Measurements from ENCODE around the gene GSTCD.
"Not testable (repeated sequence)": the region's sequence is repeated elsewhere in the genome, so short reads cannot be mapped to it uniquely, and the experiment has no call there.

The GSTCD gene

DNA sequence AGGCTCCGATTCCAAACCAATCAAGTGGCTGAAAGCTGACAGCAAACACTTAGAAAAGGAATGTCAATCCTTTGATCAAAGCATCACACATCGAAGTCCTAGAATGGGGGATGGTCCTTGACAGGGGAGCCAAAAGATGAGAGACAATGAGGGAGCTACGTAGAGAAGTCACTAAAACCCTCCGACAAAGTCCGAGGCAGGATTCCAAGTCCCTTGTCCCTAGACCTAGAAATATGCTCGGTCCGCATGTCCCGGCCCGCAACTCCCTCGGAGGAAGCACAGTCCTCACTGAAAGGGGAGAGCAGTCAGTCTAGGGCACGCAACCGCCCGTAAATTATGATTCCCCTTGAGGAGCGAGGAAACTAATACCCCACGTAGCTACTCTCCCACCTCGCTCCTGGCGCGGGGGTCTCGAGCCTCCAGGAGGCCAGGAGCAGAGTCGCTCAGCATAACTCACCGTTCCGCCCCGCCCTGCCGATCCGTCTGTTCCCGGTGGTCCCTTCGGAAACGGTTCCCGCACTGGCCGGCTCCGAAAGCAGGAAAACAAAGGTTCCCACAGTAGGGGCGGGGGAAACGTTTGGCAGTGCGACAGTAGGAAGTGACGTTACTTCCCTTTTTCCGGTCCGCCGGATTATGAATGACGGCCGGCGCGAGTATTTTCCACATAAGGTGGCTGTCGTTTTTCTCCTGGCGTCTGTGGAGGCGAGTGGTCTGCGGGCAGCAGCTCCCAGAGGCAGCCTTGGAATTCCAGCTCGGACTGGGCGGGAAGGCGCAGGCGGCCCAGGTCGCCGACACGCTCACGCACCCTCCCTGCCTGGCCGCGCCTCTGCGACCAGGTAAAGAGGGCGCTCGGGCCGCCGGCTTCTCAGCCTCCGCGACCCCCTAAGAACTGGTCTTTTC lies at the start of gene GSTCD, which contains the start of gene INTS12:
GSTCD (plus strand) TSS at position 604 of the 900 bp plus-strand sequence. CDS start 8,830 bp downstream, outside the sequence.
INTS12 (minus strand) TSS at position 509 of the 900 bp plus-strand sequence. CDS start 8,684 bp downstream, outside the sequence.
- peak; percentile 59 to 75 for DNase-seq (ENCODE audit: low read depth in 2 of 2)

DNA sequence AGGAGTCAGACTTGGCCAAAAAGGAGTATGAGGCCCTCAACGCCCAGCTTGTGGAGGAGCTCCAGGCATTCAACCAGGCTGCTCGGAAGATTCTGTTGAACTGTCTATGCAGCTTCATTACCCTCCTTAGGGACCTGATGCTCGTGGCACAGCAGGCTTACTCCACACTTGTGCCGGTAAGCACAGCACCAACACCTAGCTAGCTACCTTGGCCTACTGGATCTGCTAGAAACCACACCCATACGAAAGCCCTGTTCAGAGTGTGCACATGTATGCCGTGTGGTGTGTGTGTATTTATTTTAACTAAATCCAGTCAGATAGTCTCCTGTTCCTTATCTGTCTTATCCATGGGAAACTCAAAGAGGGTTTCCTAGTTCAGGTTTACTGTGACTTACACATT lies 49.4 kb upstream of the GSTCD start:
- DNase-seq (ENCODE audit: low read depth in 2 of 2) = no peak

DNA sequence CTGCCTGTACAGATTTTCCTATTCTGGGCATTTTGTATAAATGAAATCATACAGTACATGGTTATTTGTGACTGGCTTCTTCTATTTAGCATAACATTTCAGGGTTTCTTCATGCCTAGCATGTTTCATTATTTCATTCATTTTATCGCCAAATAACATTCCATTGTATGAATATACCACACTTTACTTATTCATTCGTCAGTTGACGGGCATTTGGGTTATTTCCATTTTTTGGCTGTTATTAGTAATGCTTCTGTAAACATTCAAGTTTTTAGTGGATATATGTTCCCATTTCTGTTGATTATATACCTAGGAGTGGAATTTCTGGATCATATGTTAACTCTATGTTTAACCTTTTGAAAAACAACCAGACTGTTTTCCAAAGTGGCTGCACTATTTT lies 47.6 kb upstream of the GSTCD start:
- no peak for DNase-seq (ENCODE audit: low read depth in 2 of 2)

- no peak for DNase-seq (ENCODE audit: low read depth in 2 of 2)
These were observed 45.5 kb upstream of the GSTCD start for GRCh38 chr4:105662935-105663675.

DNA sequence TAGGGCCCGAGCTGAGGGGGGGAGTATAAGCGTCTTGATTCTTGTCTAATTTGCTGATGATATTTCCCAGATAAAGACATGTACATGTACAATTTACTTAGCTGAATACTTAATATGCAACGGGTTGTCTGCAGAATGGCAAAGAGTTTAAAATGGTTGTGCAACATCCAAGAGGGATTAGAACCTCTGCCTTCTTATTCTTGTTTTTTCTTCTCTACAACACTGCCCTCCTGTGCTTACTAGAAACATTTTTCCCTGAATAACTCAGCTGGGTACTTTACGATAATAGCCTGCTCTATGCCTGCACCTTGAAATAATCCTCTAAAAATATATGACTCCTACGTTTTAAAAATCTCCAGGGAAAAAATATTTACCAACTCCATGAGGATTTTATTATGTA lies 41.9 kb upstream of the GSTCD start:
- no peak for DNase-seq (ENCODE audit: low read depth in 2 of 2)

DNA sequence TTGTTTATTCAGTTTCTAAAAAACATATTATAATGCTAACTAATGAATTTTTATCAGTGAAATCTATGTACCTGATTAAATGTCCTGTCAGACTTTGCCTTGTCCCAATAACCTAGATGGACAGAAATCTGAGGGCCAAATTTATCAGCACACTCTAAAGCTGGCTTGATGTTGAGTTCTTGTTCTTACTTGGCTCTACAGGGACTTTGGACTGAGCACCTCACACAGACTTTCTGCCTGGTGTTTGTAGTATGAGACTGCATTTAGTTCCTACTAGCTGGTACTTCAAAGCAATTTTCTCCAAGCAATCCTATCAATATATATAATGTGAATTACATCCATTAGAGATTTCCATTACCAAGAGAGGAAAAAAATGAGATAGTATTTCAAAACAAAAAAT lies 37.9 kb upstream of the GSTCD start:
- no peak for DNase-seq (ENCODE audit: low read depth in 2 of 2)

GRCh38 chr4:105671301-105671700 lies 37.3 kb upstream of the GSTCD start:
- no peak for DNase-seq (ENCODE audit: low read depth in 2 of 2)

DNA sequence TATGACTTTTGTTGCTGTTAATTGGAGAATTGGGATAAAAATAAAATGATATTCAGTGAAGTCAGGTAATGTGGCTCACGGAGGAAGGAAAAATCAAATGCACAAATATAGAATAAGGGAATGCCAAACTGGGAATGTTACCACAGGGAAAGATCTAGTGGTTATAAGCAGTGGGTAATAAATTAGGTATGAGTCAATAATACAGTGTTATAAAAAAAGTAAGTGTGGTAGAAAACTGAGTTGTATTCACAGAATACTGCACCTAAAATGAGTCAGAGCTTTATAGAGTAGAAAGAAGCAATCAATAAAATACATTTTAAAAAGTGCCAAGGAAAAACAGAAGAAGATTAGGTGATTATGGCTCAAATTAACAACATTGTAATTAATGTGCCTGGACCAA lies 34.6 kb upstream of the GSTCD start:
- no peak for DNase-seq (ENCODE audit: low read depth in 2 of 2)

- DNase-seq (ENCODE audit: low read depth in 2 of 2) = no peak
These were observed 30.9 kb upstream of the GSTCD start for GRCh38 chr4:105677709-105678108.

DNA sequence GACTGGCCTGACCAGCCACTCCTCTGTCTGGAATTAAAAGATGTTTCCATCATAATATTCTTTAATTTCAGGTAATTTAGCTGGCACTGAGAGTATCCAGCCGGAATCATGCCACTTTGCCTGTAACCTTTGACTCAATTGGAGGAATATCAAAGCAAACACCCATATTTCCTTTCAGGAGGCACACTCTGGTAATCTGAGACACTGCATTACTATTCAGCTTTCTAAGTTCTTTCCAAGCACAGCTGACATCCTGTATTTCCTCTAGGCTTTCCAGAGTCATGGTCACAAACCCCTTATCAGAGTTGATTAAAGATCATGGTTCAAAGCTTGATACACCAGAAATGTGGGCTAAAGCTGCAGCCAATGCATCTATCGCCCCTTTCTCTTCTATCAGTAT lies 29.4 kb upstream of the GSTCD start:
- DNase-seq (ENCODE audit: low read depth in 2 of 2) = no peak

DNA sequence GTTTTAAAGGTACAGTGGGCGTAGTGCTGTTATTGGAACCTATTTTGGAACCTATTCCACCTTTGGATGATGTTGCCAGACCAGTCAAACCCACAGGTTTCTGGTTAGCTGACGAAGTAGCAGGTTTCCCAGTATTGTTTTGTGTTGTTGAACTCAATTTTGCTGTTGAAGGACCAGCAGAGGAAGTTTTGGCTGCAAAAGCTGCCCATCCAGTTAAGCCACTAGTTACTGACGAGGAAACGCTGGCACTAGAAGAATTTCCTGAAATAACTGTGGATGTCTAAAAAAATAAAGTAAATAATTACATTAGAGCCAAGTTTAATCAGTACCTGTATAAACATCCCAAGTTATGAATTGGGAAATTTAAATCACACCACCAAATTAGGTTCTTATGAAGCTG lies 25.5 kb upstream of the GSTCD start:
- no peak for DNase-seq (ENCODE audit: low read depth in 2 of 2)

DNA sequence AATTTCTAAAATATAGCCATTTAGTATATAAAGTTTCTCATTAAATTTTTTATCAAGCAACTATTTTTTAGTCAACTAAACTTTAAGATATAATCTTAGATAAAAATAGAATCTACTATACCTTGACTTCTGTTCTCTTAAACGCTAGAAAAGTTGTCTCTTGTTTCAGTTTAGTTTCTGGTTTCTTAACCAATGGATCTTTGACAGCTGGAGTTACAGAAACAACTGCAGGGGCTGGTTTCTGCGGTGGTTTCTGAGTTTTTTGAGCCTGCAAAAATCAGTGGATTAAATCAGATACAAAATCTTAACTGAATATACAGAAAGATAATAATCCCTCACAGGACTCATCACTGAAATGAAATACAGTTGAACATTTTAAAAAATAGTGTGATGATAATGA lies 22.0 kb upstream of the GSTCD start:
- DNase-seq (ENCODE audit: low read depth in 2 of 2) = no peak

GRCh38 chr4:105694812-105695211 lies 13.8 kb upstream of the GSTCD start:
- DNase-seq (ENCODE audit: low read depth in 2 of 2) = not testable (repeated sequence)

GRCh38 chr4:105695832-105696231 lies 12.8 kb upstream of the GSTCD start:
- not testable (repeated sequence) for DNase-seq (ENCODE audit: low read depth in 2 of 2)

DNA sequence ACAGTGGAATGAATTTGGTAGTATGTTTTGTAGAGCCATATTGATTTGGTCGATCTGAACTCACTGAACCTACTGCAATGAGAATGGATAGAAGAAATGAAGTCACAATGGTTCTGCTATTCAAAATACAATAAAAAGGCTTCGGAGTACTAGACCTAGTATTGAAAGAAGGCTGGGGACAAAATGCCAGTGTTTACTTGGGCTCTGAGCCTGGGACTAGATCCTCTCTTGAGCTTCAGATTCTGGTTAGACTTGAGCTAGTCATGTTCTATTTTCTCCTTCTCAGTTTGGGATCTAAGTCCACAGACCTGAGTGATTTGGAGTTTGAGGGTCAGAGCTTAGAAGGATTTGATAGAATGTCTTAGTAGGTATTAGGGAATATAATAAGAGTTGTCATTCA lies 10.0 kb upstream of the GSTCD start:
- DNase-seq (ENCODE audit: low read depth in 2 of 2) = no peak

DNA sequence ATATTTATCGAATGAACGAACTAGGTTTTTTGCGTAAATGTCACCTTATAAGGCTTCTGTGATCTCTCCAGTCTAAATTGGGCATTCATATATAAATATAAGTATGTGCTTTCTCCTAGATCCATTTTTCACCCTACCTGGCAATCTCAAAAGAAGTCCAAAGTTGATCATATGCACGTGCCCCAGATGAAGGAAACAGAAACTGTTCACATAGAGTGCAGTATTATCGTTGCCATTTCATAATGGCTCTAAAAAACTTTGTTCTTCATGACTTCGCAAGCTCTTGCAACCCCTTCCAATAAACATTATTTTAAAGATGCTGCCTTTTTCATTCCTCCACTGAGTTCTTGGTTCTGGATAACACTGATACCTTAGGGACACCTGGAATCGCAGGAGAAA lies 803 bp upstream of the GSTCD start:
- DNase-seq (ENCODE audit: low read depth in 2 of 2) = no peak

DNA sequence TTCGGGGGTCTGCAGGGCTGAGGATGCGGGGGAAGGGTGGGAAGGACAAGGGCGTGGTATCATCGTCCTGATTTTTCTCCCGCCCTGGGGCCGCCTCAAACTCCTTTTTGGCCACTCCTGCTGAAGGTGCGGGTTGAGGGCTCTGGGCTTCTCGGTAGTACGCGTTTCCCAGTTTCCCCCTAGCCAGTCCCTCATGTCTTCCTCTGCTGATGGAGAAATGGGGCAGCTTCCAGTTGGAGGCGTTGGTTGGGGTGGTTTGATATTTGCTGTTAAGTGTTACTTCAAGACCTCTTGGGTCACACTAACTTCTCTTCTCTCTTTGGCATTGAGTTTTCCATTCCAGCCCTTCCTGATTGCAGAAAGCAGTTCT lies 482 bp downstream of the GSTCD start:
- no peak for DNase-seq (ENCODE audit: low read depth in 2 of 2)

DNA sequence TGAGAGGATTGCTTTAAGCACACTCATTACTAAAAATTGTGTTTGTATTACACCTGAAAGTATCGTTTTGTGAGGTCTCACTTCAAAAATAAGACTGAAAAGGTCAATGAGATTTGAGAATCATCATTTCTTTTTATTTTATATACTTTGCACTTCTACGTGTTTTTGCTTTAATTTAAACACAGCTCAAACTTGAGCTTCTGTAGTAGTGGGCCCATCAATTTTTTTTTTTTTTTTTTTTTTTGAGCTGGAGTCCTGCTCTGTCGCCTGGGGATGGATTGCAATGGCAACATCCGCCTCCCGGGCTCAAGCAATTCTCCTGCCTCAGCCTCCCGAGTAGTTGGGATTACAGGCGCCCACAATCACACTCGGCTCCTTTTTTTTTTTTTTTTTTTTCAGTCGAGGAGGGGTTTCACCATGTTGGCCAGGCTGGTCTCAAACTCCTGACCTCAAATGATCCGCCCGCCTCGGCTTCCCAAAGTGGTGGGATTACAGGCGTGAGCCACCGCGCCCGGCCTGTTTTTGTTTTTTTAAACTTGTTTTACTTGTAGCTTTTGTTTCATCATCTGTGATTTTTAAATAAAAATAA lies 1.5 kb downstream of the GSTCD start:
- DNase-seq (ENCODE audit: low read depth in 2 of 2) = no peak

DNA sequence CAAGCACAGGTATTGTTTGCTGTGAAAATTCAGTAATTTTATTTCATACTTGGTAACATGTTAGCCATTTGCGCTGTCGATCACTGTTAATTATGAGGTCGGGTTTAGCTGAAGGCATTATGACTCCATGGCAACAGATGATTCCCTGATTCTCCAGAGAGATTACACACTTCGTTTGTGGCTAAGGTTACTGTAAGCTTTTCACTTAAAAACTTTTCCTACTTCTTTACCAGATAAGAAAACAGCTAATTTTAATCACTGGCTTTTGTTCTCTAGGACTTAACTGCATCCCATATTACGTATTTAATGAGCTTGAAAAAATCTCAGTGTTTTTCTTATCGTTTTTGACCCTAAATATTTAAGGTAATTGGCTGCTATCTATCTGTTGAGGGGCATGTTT lies 2.1 kb downstream of the GSTCD start:
- DNase-seq (ENCODE audit: low read depth in 2 of 2) = no peak

DNA sequence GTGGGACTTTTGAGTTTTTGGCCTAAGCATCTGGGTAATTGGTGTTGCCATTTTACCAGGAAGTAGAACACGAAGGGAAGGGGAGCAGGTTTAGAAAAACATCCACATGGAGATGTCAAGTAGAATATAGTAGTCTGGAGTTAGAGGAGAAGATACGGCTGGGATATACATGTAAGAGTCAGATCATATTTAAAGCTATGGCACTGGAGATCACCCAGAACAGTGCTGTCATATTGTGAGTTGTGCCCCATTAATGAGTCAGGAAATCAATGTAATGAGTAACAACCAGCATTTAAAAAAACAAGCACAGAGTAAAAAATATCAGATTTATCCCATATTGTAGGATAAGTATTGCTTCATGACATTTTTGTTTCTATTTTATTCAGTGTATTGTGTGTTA lies 4.2 kb downstream of the GSTCD start:
- no peak for DNase-seq (ENCODE audit: low read depth in 2 of 2)

GRCh38 chr4:105714071-105714521 lies 5.5 kb downstream of the GSTCD start:
- no peak for DNase-seq (ENCODE audit: low read depth in 2 of 2)

- DNase-seq (ENCODE audit: low read depth in 2 of 2) = no peak
These were observed 6.3 kb downstream of the GSTCD start for GRCh38 chr4:105714932-105715331.
